Measurements from ENCODE around the gene JSRP1.

The JSRP1 gene

GRCh38 chr19:2214251-2214650, 42.0 kb downstream of the JSRP1 start:
- DNase-seq: no peak

- no peak for DNase-seq
These were observed 42.4 kb downstream of the JSRP1 start for GRCh38 chr19:2213799-2214198.

- no peak for DNase-seq
These were observed 43.1 kb downstream of the JSRP1 start for GRCh38 chr19:2212861-2213711.

GRCh38 chr19:2210987-2211740, 45.1 kb downstream of the JSRP1 start:
- no peak for DNase-seq

DNA sequence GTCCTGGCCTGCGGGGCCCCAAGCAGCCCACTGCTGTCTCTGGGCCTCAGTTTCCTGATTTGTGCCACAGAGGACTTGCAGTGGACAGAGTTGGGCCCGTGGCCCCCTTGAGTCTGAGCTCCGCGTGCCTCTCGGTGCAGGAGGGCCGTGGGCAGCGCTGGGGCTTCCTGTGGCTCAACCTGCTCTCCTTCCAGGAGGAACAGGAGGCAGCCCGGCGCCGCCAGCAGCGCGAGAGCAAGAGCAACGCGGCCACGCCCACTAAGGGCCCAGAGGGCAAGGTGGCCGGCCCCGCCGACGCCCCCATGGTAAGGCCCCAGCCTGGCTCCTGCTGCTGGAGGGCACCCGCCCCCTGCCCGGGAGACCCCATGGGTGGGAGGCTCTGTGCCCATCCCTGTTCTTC, 46.0 kb downstream of the JSRP1 start:
- DNase-seq: no peak

- no peak for DNase-seq
These were observed 46.8 kb downstream of the JSRP1 start for GRCh38 chr19:2209408-2209807.

- DNase-seq: no peak
These were observed 47.2 kb downstream of the JSRP1 start for GRCh38 chr19:2208975-2209374.

DNA sequence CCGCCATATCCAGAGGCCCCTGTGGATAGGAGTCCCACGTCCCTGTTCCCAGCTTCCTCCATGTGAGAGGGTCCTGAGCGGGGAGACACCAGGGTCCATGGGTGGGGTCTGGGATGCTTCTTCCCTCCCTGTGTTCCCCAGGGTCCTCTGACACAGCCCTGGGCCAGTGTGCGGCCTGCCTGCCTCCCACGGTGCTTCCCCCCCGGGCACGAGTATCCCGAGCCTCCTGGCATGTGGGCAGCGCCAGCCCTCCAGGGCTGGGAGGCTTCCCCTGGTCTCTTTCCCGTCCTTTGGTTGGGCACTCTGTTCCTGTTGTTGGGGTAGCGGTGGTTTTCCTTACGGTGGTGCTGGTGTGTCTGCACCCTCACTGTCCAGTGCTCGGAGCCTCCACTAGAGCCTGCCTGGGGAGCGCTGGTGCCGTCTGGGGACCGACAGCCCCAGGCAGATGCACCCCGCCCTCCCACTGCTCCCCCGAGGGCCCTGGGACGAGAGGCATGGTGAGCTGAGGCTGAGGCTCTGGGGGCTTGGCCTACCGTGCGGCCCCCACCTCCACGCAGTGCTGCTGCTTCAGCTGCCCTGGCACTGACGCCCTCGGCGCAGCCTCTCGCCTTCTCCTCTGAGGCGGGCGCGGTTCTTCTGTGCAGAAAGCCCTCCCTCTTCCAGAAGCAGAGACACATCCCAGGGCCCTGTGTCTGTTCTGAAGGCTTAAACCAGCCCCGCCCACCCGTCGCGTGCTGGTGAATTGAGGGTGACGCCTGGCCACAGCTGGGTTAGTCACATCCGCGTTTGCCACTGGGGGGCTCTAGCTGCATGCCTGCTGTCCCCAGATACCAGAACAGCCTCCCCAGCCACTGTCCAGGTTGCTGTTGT, 48.0 kb downstream of the JSRP1 start:
- DNase-seq: no peak

- no peak for DNase-seq
These were observed 49.2 kb downstream of the JSRP1 start for GRCh38 chr19:2207008-2207407.

DNA sequence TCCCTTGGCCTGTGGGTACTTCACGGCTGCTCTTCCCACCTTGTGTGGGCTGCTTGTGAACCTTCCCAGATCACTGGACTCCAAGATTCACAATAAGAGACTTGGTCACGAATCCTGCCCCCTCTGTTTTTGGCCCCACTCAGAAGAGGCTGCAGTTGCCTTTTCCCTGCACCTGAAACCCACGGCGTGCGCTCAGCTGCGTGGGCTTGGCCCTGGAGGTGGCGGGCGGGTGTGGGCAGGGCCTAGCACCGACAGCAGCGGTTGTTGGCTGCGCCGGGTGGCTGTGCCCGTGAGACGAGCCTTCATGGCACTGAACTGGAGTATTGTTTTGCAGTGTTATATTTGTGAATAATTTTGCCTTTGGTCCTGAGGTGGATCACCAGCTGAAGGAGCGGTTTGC, 53.9 kb downstream of the JSRP1 start:
- DNase-seq: no peak

Data from NCI-H446 treated with DMSO at 0.1 percent for 48 hours (cell line).